ENCODE results near the gene BCKDK. TPM values are rescaled to one million over a fixed set of nuclear protein-coding genes. Genes with fewer than 3 reads are reported as not detected.

BCKDK gene
- total RNA-seq (10 to 100 TPM; 28.6 to 37.2 TPM), polyA plus RNA-seq (10 to 100 TPM; 16.7 to 32.0 TPM)
- long read RNA-seq, donor 1, transcript BCKDK-201 (12 exons, 2,128 nt), result major isoform, 197 of 343 reads
- long read RNA-seq, donor 1, transcript BCKDK-203 (11 exons, 1,997 nt), result minor isoform, 83 of 343 reads
- long read RNA-seq, donor 1, partial matches to known transcripts, result 38 of 343 reads
- long read RNA-seq, donor 1, other reads (novel, unspliced or antisense), result 22 of 343 reads
- long read RNA-seq, donor 2, transcript BCKDK-203 (11 exons, 1,997 nt), result minor isoform, 5 of 45 reads
- long read RNA-seq, donor 2, transcript BCKDK-201 (12 exons, 2,128 nt), result major isoform, 20 of 45 reads
- long read RNA-seq, donor 2, partial matches to known transcripts, result 13 of 45 reads
- long read RNA-seq, donor 2, other reads (novel, unspliced or antisense), result 7 of 45 reads

- Histone ChIP-seq H3K36me3 (ENCODE audit: control insufficient read depth in 1 of 2, insufficient read depth in 2 of 2, low read length in 1 of 2) (no peaks in the 10 kb centered on the region), H3K4me3 (ENCODE audit: low read length in 2 of 2) (peak within 1 kb of the TSS; percentile 46 to 76), H3K4me1 (ENCODE audit: control insufficient read depth in 1 of 2, insufficient read depth in 2 of 2, low read length in 2 of 2) (no peaks in the 10 kb centered on the region), H3K9me3 (ENCODE audit: control insufficient read depth, low read length) (no peaks in the 10 kb centered on the region), H3K27ac (ENCODE audit: low read depth in 1 of 2, low read length in 2 of 2) (peak within 1 kb of the TSS; percentile 38 to 71), H3K27me3 (ENCODE audit: control insufficient read depth in 1 of 2, insufficient read depth in 2 of 2, low read length in 1 of 2) (no peaks in the 10 kb centered on the region)
- peak; percentile 88 for ATAC-seq (ENCODE audit: low FRiP score)
- intact Hi-C loops (cut with DNase I), result loop anchor here in 1 of 2 donors (5.0 kb wide), 1 partner anchor 34 kb away; no protein-coding TSS in a partner anchor
- WGBS, 2 donors, result 3% methylated on average over 57 to 68 of the region's 68 CpGs
- peak; percentile 90 to 92 for DNase-seq
These were observed at the start of gene BCKDK for GRCh38 chr16:31108035-31108793. TSS of gene BCKDK (plus strand) at chr16:31108386. CDS start at chr16:31109224, 838 bp downstream.

- ATAC-seq (ENCODE audit: low FRiP score) (no peak), DNase-seq (no peak)
- H3K4me1 ChIP-seq (ENCODE audit: control insufficient read depth in 1 of 2, insufficient read depth in 2 of 2, low read length in 2 of 2), result no peaks in the 10 kb centered on the region
- H3K27me3 ChIP-seq (ENCODE audit: control insufficient read depth in 1 of 2, insufficient read depth in 2 of 2, low read length in 1 of 2), result no peaks in the 10 kb centered on the region
- 92 to 95% methylated on average over 42 of the region's 42 CpGs for WGBS, 2 donors
- no peaks in the 10 kb centered on the region for H3K9me3 ChIP-seq (ENCODE audit: control insufficient read depth, low read length)
- peaks cover 0 to 4% of the 10 kb centered on the region in 2 donors for H3K36me3 ChIP-seq (ENCODE audit: control insufficient read depth in 1 of 2, insufficient read depth in 2 of 2, low read length in 1 of 2)
- H3K27ac ChIP-seq (ENCODE audit: low read depth in 1 of 2, low read length in 2 of 2), result no peak overlapping the region
- intact Hi-C loops (cut with DNase I), result no loop called here
- H3K4me3 ChIP-seq (ENCODE audit: low read length in 2 of 2), result no peak overlapping the region
These were observed 46.9 kb upstream of the BCKDK start for GRCh38 chr16:31061126-31061812.

DNA sequence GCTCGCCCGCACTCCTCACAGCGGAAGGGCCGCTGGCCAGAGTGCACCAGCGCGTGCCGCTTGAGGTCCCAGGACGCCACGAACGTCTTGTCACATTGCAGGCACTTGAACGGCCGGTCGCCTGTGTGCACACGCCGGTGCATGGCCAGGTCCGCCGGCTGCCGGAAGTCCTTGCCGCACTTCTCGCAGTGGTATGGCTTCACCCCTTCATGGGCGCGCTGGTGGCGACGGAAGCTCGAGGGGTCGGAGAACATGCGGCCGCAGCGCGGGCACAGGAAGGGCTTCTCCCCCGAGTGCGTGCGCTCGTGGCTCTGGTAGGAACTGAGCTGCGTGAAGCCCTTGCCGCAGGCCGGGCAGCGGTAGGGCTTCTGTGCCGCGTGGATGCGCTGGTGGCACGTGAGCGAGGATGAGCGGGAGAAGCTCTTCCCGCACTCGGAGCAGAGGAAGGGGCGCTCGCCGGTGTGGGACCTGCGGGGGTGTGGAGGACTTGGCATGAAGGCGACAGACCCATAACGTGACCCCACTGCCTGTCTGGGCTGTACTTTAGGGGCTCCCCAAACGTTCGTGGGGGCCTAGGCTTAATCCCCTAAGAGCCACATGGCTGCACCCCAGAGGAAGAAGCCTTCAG lies 46.3 kb upstream of the BCKDK start:
- intact Hi-C loops (cut with DNase I), result no loop called here
- no peaks in the 10 kb centered on the region for H3K27me3 ChIP-seq (ENCODE audit: control insufficient read depth in 1 of 2, insufficient read depth in 2 of 2, low read length in 1 of 2)
- H3K36me3 ChIP-seq (ENCODE audit: control insufficient read depth in 1 of 2, insufficient read depth in 2 of 2, low read length in 1 of 2), result peaks cover 0 to 4% of the 10 kb centered on the region in 2 donors
- 96% methylated on average over 54 of the region's 54 CpGs for WGBS, 2 donors
- H3K4me3 ChIP-seq (ENCODE audit: low read length in 2 of 2), result no peak overlapping the region
- ATAC-seq (ENCODE audit: low FRiP score), result no peak
- H3K4me1 ChIP-seq (ENCODE audit: control insufficient read depth in 1 of 2, insufficient read depth in 2 of 2, low read length in 2 of 2), result no peaks in the 10 kb centered on the region
- no peaks in the 10 kb centered on the region for H3K9me3 ChIP-seq (ENCODE audit: control insufficient read depth, low read length)
- DNase-seq, result no peak
- H3K27ac ChIP-seq (ENCODE audit: low read depth in 1 of 2, low read length in 2 of 2), result no peak overlapping the region

DNA sequence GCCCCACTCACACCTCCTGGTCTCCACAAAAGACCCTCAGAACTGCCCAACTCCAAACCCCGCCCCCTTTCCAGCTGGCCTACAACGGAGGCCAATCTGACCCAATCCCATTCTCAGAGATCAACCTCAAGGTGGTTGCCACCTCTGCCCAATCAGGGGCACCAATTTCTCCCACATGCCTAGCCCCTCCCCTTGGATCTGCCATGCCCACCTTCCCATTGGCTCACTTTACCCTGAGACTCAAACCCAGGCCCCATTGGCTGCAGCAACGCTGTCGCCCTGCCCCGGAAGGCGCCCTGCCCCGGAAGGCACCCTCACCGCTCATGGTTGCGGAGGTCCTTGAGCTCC lies 44.7 kb upstream of the BCKDK start:
- no peaks in the 10 kb centered on the region for H3K27me3 ChIP-seq (ENCODE audit: control insufficient read depth in 1 of 2, insufficient read depth in 2 of 2, low read length in 1 of 2)
- WGBS, 2 donors, result 95 to 96% methylated on average over 9 of the region's 9 CpGs

DNA sequence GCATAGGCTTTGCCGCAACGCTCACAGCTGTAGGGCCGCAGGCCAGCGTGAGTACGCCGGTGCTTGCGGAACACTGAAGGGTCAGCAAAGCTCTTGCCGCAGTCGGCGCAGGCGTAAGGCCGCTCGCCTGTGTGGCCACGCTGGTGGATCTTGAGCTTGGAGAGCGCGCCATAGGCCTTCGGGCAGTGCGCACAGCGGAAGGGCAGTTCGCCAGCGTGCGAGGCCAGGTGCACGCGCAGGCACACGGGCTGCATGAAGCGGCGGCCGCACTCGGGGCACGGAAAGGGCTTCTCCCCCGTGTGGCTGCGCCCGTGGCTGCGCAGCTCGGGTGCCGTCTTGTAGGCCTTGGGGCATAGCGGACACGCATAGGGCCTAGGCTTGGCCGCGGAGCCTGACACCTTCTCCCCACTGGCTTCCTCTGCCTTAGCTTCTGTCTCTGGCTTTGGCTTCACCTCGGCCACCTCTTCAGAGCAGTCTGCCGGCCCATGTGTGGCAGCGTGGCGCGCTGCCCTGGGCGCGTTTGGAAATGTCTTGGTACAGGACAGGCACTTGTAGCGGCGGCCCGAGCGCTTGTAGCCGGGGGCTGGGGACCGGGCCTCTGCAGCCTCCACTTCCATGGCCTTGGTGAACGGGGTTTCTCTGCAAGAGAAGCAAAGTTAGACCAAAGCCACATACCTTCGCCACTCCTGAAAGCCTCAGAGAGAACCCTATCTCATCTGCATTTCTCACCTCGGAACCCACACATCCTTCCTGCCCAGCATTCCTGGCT lies 44.2 kb upstream of the BCKDK start:
- Histone ChIP-seq H3K27ac (ENCODE audit: low read depth in 1 of 2, low read length in 2 of 2) (no peak overlapping the region), H3K4me1 (ENCODE audit: control insufficient read depth in 1 of 2, insufficient read depth in 2 of 2, low read length in 2 of 2) (no peaks in the 10 kb centered on the region), H3K9me3 (ENCODE audit: control insufficient read depth, low read length) (no peaks in the 10 kb centered on the region), H3K27me3 (ENCODE audit: control insufficient read depth in 1 of 2, insufficient read depth in 2 of 2, low read length in 1 of 2) (no peaks in the 10 kb centered on the region), H3K36me3 (ENCODE audit: control insufficient read depth in 1 of 2, insufficient read depth in 2 of 2, low read length in 1 of 2) (peaks cover 0 to 4% of the 10 kb centered on the region in 2 donors), H3K4me3 (ENCODE audit: low read length in 2 of 2) (no peak overlapping the region)
- ATAC-seq (ENCODE audit: low FRiP score), result peak; percentile 23
- WGBS, 2 donors, result 96% methylated on average over 53 to 56 of the region's 56 CpGs
- intact Hi-C loops (cut with DNase I), result no loop called here
- no peak for DNase-seq

More for the DNA sequence above, 44.7 kb upstream of the BCKDK start:
- peaks cover 0 to 4% of the 10 kb centered on the region in 2 donors for H3K36me3 ChIP-seq (ENCODE audit: control insufficient read depth in 1 of 2, insufficient read depth in 2 of 2, low read length in 1 of 2)
- no peak overlapping the region for H3K4me3 ChIP-seq (ENCODE audit: low read length in 2 of 2)
- H3K27ac ChIP-seq (ENCODE audit: low read depth in 1 of 2, low read length in 2 of 2), result no peak overlapping the region
- H3K4me1 ChIP-seq (ENCODE audit: control insufficient read depth in 1 of 2, insufficient read depth in 2 of 2, low read length in 2 of 2), result no peaks in the 10 kb centered on the region
- H3K9me3 ChIP-seq (ENCODE audit: control insufficient read depth, low read length), result no peaks in the 10 kb centered on the region
- no peak for ATAC-seq (ENCODE audit: low FRiP score)
- no peak for DNase-seq
- intact Hi-C loops (cut with DNase I), result no loop called here

DNA sequence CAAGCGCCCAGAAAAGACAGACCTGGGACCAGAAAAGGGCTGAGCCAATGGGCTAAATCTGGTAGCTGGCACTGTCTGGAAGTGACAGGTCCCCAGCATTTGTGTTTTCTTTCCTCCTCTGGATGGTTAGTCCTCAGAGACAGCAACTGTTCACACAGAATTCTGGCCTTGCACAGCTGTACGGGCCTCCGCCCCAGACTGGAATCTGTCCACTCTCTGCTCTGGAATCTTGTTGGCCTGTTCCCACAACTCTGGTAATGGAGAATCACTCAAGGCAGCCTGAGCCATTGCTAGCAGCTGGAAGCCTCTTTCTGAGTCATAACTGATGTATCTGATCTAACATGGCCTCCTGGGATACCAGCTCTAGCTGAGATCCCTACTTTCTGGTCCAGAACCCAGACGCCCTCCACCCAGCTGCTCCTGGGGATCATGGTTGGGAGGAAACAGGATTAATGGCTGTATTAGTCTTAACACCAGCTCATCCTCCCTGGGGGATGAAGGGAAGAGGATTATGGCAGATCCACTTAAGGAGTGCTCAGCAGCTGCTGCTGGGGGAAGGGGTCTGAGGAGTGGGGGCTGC lies 43.2 kb upstream of the BCKDK start:
- intact Hi-C loops (cut with DNase I), result no loop called here
- peak in 1 of 2 donors; percentile 72 for DNase-seq
- Histone ChIP-seq H3K4me1 (ENCODE audit: control insufficient read depth in 1 of 2, insufficient read depth in 2 of 2, low read length in 2 of 2) (no peaks in the 10 kb centered on the region), H3K27ac (ENCODE audit: low read depth in 1 of 2, low read length in 2 of 2) (peak overlapping the region in 1 of 2 donors; percentile 26), H3K36me3 (ENCODE audit: control insufficient read depth in 1 of 2, insufficient read depth in 2 of 2, low read length in 1 of 2) (peaks cover 0 to 4% of the 10 kb centered on the region in 2 donors), H3K4me3 (ENCODE audit: low read length in 2 of 2) (no peak overlapping the region), H3K9me3 (ENCODE audit: control insufficient read depth, low read length) (no peaks in the 10 kb centered on the region), H3K27me3 (ENCODE audit: control insufficient read depth in 1 of 2, insufficient read depth in 2 of 2, low read length in 1 of 2) (no peaks in the 10 kb centered on the region)
- 46 to 48% methylated on average over 4 of the region's 4 CpGs for WGBS, 2 donors
- ATAC-seq (ENCODE audit: low FRiP score), result peak; percentile 80

GRCh38 chr16:31067342-31067741 lies 40.8 kb upstream of the BCKDK start:
- Histone ChIP-seq H3K4me3 (ENCODE audit: low read length in 2 of 2) (no peak overlapping the region), H3K27me3 (ENCODE audit: control insufficient read depth in 1 of 2, insufficient read depth in 2 of 2, low read length in 1 of 2) (no peaks in the 10 kb centered on the region), H3K9me3 (ENCODE audit: control insufficient read depth, low read length) (no peaks in the 10 kb centered on the region), H3K36me3 (ENCODE audit: control insufficient read depth in 1 of 2, insufficient read depth in 2 of 2, low read length in 1 of 2) (no peaks in the 10 kb centered on the region), H3K27ac (ENCODE audit: low read depth in 1 of 2, low read length in 2 of 2) (no peak overlapping the region), H3K4me1 (ENCODE audit: control insufficient read depth in 1 of 2, insufficient read depth in 2 of 2, low read length in 2 of 2) (no peaks in the 10 kb centered on the region)
- intact Hi-C loops (cut with DNase I), result no loop called here
- DNase-seq (no peak), ATAC-seq (ENCODE audit: low FRiP score) (no peak)
- 80 to 88% methylated on average over 3 of the region's 3 CpGs for WGBS, 2 donors

All from aorta (tissue), 5 donors.